ENCODE data around the gene TSHZ2.

Gene TSHZ2

DNA sequence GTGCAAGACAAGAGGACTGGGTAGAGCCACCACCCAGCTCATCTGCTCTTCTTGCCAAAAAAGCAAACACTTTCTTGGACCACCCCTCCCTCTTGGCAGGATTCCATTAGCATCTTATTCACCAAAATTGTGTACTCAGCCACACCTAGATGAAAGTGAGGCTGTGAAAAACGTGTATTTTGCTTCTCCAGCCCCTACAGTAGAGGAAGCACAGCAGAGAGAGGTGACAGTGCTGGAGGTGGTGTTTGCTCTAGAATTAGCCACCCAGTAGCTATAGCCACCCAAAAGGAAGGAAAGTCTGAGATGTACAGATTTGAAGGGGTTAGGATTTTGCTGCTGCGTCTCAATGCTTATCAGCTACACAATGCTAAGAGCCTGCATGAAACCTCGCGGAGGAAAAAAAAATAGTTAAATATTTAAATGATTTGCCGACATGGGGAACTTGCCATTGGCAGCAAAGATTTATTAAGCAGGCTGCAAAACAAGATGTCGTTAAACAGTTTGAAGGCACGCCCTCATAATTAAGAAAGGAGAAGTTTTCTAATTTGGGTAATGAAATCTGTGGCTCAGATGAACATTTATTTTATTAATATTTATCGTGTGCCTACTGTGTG, 334.1 kb downstream of the TSHZ2 start:
- no peak overlapping the region for H3K9ac ChIP-seq (ENCODE audit: low read length)
- no peak overlapping the region for H3K4me2 ChIP-seq (ENCODE audit: low read length)
- no peak overlapping the region for H3K27ac ChIP-seq (ENCODE audit: low read depth, low read length, poor library complexity, severe bottlenecking)
- no peaks in the 10 kb centered on the region for H3K9me3 ChIP-seq (ENCODE audit: low read length)
- H3K4me3 ChIP-seq (ENCODE audit: low read depth, low read length, poor library complexity, severe bottlenecking): no peak overlapping the region
- no peaks in the 10 kb centered on the region for H3K36me3 ChIP-seq (ENCODE audit: insufficient read depth, low read length)
- no peaks in the 10 kb centered on the region for H3K9me2 ChIP-seq (ENCODE audit: low read depth, low read length)
- H3K27me3 ChIP-seq (ENCODE audit: insufficient read depth, low read length): no peaks in the 10 kb centered on the region; the same call in 1 of the 2 replicates
- TF ChIP-seq, protein P1, sequence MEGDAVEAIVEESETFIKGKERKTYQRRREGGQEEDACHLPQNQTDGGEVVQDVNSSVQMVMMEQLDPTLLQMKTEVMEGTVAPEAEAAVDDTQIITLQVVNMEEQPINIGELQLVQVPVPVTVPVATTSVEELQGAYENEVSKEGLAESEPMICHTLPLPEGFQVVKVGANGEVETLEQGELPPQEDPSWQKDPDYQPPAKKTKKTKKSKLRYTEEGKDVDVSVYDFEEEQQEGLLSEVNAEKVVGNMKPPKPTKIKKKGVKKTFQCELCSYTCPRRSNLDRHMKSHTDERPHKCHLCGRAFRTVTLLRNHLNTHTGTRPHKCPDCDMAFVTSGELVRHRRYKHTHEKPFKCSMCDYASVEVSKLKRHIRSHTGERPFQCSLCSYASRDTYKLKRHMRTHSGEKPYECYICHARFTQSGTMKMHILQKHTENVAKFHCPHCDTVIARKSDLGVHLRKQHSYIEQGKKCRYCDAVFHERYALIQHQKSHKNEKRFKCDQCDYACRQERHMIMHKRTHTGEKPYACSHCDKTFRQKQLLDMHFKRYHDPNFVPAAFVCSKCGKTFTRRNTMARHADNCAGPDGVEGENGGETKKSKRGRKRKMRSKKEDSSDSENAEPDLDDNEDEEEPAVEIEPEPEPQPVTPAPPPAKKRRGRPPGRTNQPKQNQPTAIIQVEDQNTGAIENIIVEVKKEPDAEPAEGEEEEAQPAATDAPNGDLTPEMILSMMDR (IDR thresholded peaks at IDR 0.05; ENCODE audit: low read length): no peak
- no peak for TF ChIP-seq EZH2 (IDR thresholded peaks at IDR 0.05; ENCODE audit: borderline replicate concordance, low read length)
- no peaks in the 10 kb centered on the region for H4K20me1 ChIP-seq (ENCODE audit: insufficient read depth, low read length)
- no peaks in the 10 kb centered on the region for H3K79me2 ChIP-seq (ENCODE audit: insufficient read depth, low read length)
- no peaks in the 10 kb centered on the region for H3F3A ChIP-seq (ENCODE audit: insufficient read depth, low read length)
- H3K4me1 ChIP-seq (ENCODE audit: insufficient read depth, low read length, severe bottlenecking): no peaks in the 10 kb centered on the region
- no peak overlapping the region for H2AFZ ChIP-seq (ENCODE audit: low read length)

DNA sequence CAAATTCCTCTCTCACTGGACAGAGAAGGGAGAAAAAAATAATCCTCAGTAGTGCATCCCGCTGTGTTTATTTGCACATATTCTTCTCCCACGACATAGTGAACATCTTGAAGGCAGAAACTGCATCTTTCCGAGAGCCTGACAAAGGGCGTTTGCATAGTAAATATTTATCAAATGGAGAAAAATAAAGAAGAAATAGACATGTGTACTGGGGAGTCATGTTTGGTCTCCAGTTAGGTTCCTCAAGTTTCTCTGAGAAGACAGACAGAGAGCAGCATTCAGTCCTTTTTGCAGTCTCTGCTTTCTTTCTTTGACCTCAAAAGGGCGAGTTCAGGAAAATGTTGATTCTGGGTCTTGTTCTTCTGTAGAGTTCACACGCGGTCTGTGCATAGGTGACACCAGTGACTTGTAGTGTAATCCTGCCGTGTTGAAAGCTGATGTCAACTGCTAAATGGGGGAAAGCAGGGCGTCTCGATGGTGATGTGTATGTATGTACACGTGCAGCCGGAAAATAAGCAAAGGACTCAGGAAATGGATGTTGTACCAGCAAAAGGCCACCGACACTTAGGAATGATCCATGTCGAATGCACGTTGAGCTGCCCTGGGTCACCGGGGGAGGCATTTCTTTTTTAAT, 335.9 kb downstream of the TSHZ2 start:
- Histone ChIP-seq H3K36me3 (ENCODE audit: insufficient read depth, low read length) (no peaks in the 10 kb centered on the region), H3K27me3 (ENCODE audit: insufficient read depth, low read length) (no peaks in the 10 kb centered on the region; the same call in 1 of the 2 replicates)

DNA sequence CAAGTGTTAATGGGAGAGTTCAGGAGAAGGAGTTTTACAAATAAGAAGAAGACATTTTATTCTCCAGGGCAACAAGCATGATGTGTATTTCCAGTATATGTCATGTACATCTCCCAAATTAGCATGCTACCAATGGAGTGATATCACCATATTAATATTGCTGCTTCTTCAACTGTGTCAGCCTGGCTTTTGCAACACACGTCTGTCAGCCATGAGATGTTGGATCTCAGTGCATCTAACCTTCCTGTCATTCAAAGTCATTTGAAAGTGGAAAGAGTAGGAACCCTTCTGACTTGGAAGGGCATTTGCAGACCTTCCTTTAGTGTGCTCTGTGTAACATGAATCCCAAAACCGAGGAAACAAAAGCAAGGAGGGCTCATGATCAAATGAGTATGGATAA, 337.4 kb downstream of the TSHZ2 start:
- Histone ChIP-seq H3K9me2 (ENCODE audit: low read depth, low read length) (no peaks in the 10 kb centered on the region), H2AFZ (ENCODE audit: low read length) (no peak overlapping the region), H3K27me3 (ENCODE audit: insufficient read depth, low read length) (no peaks in the 10 kb centered on the region; the same call in 1 of the 2 replicates), H3F3A (ENCODE audit: insufficient read depth, low read length) (no peaks in the 10 kb centered on the region), H3K9me3 (ENCODE audit: low read length) (no peaks in the 10 kb centered on the region), H3K4me3 (ENCODE audit: low read depth, low read length, poor library complexity, severe bottlenecking) (no peak overlapping the region), H3K4me1 (ENCODE audit: insufficient read depth, low read length, severe bottlenecking) (no peaks in the 10 kb centered on the region), H4K20me1 (ENCODE audit: insufficient read depth, low read length) (no peaks in the 10 kb centered on the region), H3K27ac (ENCODE audit: low read depth, low read length, poor library complexity, severe bottlenecking) (no peak overlapping the region), H3K79me2 (ENCODE audit: insufficient read depth, low read length) (no peaks in the 10 kb centered on the region), H3K36me3 (ENCODE audit: insufficient read depth, low read length) (no peaks in the 10 kb centered on the region), H3K4me2 (ENCODE audit: low read length) (no peak overlapping the region), H3K9ac (ENCODE audit: low read length) (no peak overlapping the region)
- TF ChIP-seq, protein P1 (IDR thresholded peaks at IDR 0.05; ENCODE audit: low read length): no peak
- no peak for TF ChIP-seq EZH2 (IDR thresholded peaks at IDR 0.05; ENCODE audit: borderline replicate concordance, low read length)

More for the DNA sequence above, 335.9 kb downstream of the TSHZ2 start:
- Histone ChIP-seq H3F3A (ENCODE audit: insufficient read depth, low read length) (no peaks in the 10 kb centered on the region), H3K79me2 (ENCODE audit: insufficient read depth, low read length) (no peaks in the 10 kb centered on the region), H3K27ac (ENCODE audit: low read depth, low read length, poor library complexity, severe bottlenecking) (no peak overlapping the region), H2AFZ (ENCODE audit: low read length) (no peak overlapping the region), H3K4me2 (ENCODE audit: low read length) (no peak overlapping the region), H3K9me2 (ENCODE audit: low read depth, low read length) (no peaks in the 10 kb centered on the region), H4K20me1 (ENCODE audit: insufficient read depth, low read length) (no peaks in the 10 kb centered on the region), H3K4me3 (ENCODE audit: low read depth, low read length, poor library complexity, severe bottlenecking) (no peak overlapping the region), H3K9me3 (ENCODE audit: low read length) (no peaks in the 10 kb centered on the region), H3K4me1 (ENCODE audit: insufficient read depth, low read length, severe bottlenecking) (no peaks in the 10 kb centered on the region), H3K9ac (ENCODE audit: low read length) (no peak overlapping the region)
- TF ChIP-seq, protein P1 (IDR thresholded peaks at IDR 0.05; ENCODE audit: low read length): no peak
- TF ChIP-seq EZH2 (IDR thresholded peaks at IDR 0.05; ENCODE audit: borderline replicate concordance, low read length): no peak

Data from OCI-LY1 (cell line).